HG02938 (cell line): ENCODE results near the gene DOCK9.

ENCODE experiments used
- ATAC-seq: cut with Tn5 transposase; IDR thresholded peaks from one replicate; pipeline ENCODE4 v1.9.1; 2021; ENCODE audit warnings: mild to moderate bottlenecking, moderate library complexity; ENCODE audit not compliant: unreplicated experiment

The DOCK9 gene

DNA sequence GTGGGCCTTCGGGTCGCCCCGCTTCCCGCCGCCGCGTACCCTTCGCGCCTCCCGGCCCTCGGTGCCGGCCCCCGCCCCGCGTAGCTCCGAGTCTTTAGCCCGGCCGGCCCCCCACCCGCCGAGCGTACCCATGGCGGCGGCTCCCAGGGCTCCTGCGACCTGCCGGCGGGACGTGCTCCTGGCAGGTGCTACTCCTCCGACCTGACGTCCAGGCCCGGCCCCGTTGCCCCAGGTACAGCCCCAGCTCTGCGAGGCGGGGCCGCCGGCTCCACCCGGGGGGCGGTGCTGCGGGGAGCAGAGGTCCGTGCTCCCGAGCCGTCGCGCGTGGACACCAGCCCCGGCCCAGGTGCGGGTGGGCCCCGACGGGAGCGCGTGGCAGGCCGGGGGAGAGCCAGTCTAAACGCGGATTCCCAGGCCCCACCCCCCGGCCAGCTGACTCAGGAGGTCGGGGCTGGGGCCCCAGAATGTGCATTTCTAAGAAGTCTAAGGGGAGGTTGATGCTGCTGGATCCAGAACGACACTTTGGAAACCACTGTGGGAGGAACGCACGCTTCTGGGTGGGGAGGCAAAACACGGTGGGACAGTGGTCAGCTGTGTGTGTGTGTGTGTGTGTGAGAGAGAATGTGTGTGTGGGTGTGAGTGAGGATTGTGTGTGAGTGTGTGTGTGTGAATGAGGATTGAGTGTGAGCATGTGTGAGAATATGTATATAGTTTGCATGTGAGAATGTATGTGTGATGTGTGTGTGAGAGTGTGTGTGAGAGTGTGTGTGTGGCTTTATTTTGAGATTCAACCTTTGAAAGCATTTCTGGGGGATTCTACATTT lies 225.2 kb downstream of the DOCK9 start, which contains the start of gene SLC15A1:
TSS of gene SLC15A1 (minus strand) at position 206 of the 824 bp plus-strand sequence. CDS start at position 132, 74 bp downstream.
- ATAC-seq = no peak

DNA sequence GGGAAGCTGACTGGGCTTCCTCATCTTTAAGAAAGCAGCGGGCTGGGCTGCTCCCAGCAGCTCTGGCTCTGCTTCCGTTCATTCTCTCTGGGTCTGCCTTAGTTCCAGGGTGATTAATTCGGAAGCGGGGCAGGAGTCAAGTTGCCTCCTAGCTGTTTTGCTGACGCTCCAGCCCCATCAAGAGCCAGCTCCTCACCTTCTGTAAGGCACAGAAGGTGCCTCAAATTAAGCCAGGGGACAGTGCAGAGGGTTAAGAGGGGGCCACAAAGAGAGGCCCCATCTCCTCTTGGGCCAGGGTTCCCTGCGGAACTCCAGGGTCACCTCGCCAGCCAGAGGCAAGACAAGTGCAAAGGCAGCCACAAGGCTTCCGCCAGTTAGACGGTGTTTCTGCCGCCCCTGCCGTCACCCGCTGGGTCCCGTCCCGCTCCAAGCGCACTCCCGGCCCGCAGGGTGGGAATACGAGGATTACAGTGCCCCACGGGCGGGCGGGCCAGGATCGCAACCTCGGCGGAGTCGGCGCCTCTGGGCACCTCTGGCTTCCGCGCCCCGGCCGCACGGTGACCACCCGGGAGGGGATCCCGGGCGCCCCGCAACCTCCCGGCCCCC lies 225.9 kb downstream of the DOCK9 start:
- no peak for ATAC-seq

DNA sequence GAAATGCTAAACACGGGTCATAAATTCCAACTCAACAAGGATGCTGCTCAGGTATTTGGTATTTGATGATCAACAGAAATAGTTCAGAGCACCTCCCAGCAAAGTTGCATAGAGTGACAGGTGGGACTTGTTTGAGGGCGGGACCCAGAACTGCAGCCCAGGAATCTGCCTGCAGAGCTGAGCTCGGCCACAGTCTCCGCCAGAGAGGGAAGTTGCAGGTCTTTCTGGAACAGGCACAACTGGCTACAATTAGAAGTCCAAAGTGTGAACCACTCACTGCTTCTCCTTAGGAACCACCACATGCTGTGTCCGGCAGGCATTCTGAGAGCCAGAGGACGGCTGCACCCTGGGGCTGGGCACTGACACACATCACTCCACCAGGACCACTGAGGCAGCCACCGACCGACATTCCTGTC lies 226.5 kb downstream of the DOCK9 start:
- no peak for ATAC-seq

- ATAC-seq = no peak
These were observed 228.4 kb downstream of the DOCK9 start for GRCh38 chr13:98749501-98749900.

- ATAC-seq = no peak
These were observed 230.9 kb downstream of the DOCK9 start for GRCh38 chr13:98746968-98747367.
